HEK293T (cell line): ENCODE measurements around the gene TRIM36.

Source experiments
- CTCF ChIA-PET: fragments of 350-600 bp; formaldehyde crosslinking; extraction: SDS; loops from one replicate; lab custom pipeline; 2021; ENCODE audit warnings: antibody characterized with exemption, inconsistent platforms; lab: Yijun Ruan, JAX
- POLR2A ChIA-PET: fragments of 350-600 bp; formaldehyde crosslinking; extraction: SDS; loops from one replicate; lab custom pipeline; 2020; ENCODE audit warnings: antibody characterized with exemption, inconsistent platforms; lab: Yijun Ruan, JAX
- DNase-seq: peaks from one replicate; pipeline ENCODE4 v3.0.0; 2012; ENCODE audit warnings: mixed read lengths; ENCODE audit errors: extremely low spot score
- ARNT ChIP-seq: fragments of 450-650 bp; IDR thresholded peaks from 2 replicates; pipeline ENCODE4 v1.6.1; 2017; ENCODE audit warnings: mild to moderate bottlenecking
- BHLHE40 ChIP-seq: fragments of 450-650 bp; IDR thresholded peaks from 2 replicates; pipeline ENCODE4 v1.6.1; 2016; ENCODE audit warnings: mild to moderate bottlenecking, moderate library complexity, borderline replicate concordance
- CTBP1 ChIP-seq: fragments of 450-650 bp; IDR thresholded peaks from 2 replicates; pipeline ENCODE4 v1.6.1; 2016; ENCODE audit warnings: borderline replicate concordance
- ELF4 ChIP-seq: fragments of 450-650 bp; IDR thresholded peaks from 2 replicates; pipeline ENCODE4 v1.6.1; 2017; ENCODE audit warnings: antibody characterized with exemption
- FOXA1 ChIP-seq: fragments of 450-650 bp; IDR thresholded peaks from 2 replicates; pipeline ENCODE4 v1.6.1; 2016; ENCODE audit warnings: mild to moderate bottlenecking
- FOXK2 ChIP-seq: fragments of 450-650 bp; IDR thresholded peaks from 2 replicates; pipeline ENCODE4 v1.6.1; 2016; ENCODE audit warnings: mild to moderate bottlenecking
- FOXM1 ChIP-seq: fragments of 450-650 bp; IDR thresholded peaks from 2 replicates; pipeline ENCODE4 v1.6.1; 2017; ENCODE audit warnings: mild to moderate bottlenecking, borderline replicate concordance
- HDGF ChIP-seq: fragments of 450-650 bp; IDR thresholded peaks from 2 replicates; pipeline ENCODE4 v1.6.1; 2017; ENCODE audit warnings: antibody characterized with exemption, borderline replicate concordance
- L3MBTL2 ChIP-seq: fragments of 450-650 bp; conservative IDR thresholded peaks from 2 replicates; pipeline ENCODE4 v1.6.1; 2016; ENCODE audit warnings: mild to moderate bottlenecking
- LEF1 ChIP-seq: fragments of 450-650 bp; IDR thresholded peaks from 2 replicates; pipeline ENCODE4 v1.6.1; 2017; ENCODE audit warnings: mild to moderate bottlenecking, borderline replicate concordance
- NFRKB ChIP-seq: fragments of 450-650 bp; IDR thresholded peaks from 2 replicates; pipeline ENCODE4 v1.6.1; 2016; ENCODE audit warnings: mild to moderate bottlenecking, moderate library complexity
- SP1 ChIP-seq: fragments of 450-650 bp; IDR thresholded peaks from 2 replicates; pipeline ENCODE4 v1.6.1; 2017
- SUZ12 ChIP-seq: fragments of 450-650 bp; IDR thresholded peaks from 2 replicates; pipeline ENCODE4 v1.6.1; 2016; ENCODE audit warnings: mild to moderate bottlenecking
- TARDBP ChIP-seq: fragments of 450-650 bp; IDR thresholded peaks from 2 replicates; pipeline ENCODE4 v1.6.1; 2016
- ZNF384 ChIP-seq: fragments of 450-650 bp; IDR thresholded peaks from 2 replicates; pipeline ENCODE4 v1.6.1; 2016
- TF ChIP-seq, protein P1 (sequence below): fragments of 450-650 bp; IDR thresholded peaks from 2 replicates; pipeline ENCODE4 v1.6.1; 2016

Gene TRIM36

DNA sequence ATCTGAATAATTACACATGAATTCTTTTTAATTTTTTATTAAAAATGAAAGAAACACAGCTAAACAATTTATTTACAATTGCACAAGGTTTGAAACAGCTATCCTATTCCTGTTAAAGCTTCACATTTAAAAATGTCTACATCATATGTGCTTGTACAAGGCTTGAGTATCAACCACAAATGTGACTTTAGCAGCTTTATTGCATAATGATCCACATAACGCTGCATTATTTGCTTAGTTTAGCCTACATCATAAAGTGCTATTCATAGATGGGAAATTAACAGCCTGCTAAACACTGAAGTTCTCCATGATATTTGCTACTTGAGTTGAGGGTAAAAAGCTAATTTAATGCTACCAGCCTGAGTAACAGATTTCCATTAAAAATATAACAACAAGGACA, 45.0 kb downstream of the TRIM36 start:
- TF ChIP-seq SP1 = no peak
- TF ChIP-seq TARDBP = no peak
- TF ChIP-seq L3MBTL2 = no peak
- no peak for TF ChIP-seq BHLHE40
- no peak for TF ChIP-seq ELF4
- DNase-seq = no peak
- CTCF ChIA-PET = no interaction called here
- POLR2A ChIA-PET = no interaction called here

DNA sequence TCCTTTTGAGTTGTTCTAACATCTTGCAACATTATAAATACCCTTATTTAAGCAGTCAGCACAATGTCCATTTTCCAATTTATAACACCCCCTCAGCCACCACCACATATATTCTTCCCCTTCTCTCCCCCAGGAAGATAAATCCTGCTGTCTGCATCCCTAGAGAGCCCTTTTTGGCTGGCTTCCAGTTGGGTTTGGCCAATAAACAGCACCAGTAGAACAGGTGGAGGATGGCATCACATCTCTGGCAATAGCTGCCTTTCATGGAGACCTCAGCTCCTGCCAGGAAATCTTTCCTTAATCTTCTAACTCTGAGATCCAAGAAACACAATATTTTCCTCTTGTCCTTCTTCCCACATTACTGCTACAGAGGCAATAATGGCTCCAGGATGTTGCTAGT, 53.7 kb downstream of the TRIM36 start:
- no peak for TF ChIP-seq FOXA1
- no peak for TF ChIP-seq ZNF384
- no peak for TF ChIP-seq HDGF
- TF ChIP-seq LEF1 = no peak
- TF ChIP-seq L3MBTL2 = no peak
- ChIA-PET POLR2A (no interaction called here), CTCF (no interaction called here)
- DNase-seq = no peak

DNA sequence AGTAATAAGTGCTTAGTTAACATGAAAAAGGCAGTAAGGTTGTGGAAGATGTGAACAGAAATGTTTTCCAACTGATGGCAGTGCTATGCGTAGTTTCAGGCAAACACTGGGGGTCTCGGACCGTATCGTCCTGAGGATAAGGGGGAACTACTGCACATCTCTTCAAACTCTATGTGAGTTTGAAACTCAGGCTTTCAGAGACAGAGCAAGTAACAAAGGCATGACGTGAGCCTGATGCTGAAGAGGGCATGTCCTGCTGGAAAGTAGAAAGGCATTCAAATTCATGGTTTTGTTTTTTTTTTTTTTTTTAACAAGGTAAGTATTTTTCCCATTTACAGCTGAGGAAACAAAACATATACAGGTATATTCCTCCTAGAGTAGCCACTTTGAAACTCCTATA, 59.9 kb downstream of the TRIM36 start:
- ChIA-PET POLR2A (no interaction called here), CTCF (no interaction called here)
- no peak for DNase-seq
- TF ChIP-seq HDGF (no peak), BHLHE40 (no peak), TARDBP (no peak), CTBP1 (no peak), ZNF384 (no peak), SUZ12 (no peak), FOXA1 (no peak), NFRKB (no peak), FOXM1 (no peak), LEF1 (no peak), ARNT (no peak), L3MBTL2 (no peak), ELF4 (no peak), SP1 (no peak)
- TF ChIP-seq, protein P1, sequence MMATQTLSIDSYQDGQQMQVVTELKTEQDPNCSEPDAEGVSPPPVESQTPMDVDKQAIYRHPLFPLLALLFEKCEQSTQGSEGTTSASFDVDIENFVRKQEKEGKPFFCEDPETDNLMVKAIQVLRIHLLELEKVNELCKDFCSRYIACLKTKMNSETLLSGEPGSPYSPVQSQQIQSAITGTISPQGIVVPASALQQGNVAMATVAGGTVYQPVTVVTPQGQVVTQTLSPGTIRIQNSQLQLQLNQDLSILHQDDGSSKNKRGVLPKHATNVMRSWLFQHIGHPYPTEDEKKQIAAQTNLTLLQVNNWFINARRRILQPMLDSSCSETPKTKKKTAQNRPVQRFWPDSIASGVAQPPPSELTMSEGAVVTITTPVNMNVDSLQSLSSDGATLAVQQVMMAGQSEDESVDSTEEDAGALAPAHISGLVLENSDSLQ = no peak

DNA sequence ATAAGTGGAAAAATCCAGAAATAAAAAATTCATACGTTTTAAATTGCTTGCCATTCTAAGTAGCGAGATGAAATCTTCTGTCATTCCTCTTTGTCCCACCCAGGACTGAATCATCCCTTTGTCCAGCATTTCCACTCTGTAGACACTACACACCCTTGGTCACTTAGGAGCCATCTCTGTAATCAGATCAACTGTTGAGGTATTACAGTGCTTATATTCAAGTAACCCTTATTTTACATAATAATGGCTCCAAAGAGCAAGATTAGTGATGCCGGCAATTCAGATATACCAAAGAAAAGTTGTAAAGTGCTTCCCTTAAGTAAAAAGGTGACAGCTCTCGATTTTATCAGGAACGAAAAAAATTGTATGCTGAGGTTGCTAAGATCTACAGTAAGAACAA, 60.4 kb downstream of the TRIM36 start:
- ChIA-PET POLR2A (no interaction called here), CTCF (interaction anchor here (0.6 kb wide), 1 partner anchor 17 kb away, joined by 5 read pairs; no protein-coding TSS in a partner anchor)

DNA sequence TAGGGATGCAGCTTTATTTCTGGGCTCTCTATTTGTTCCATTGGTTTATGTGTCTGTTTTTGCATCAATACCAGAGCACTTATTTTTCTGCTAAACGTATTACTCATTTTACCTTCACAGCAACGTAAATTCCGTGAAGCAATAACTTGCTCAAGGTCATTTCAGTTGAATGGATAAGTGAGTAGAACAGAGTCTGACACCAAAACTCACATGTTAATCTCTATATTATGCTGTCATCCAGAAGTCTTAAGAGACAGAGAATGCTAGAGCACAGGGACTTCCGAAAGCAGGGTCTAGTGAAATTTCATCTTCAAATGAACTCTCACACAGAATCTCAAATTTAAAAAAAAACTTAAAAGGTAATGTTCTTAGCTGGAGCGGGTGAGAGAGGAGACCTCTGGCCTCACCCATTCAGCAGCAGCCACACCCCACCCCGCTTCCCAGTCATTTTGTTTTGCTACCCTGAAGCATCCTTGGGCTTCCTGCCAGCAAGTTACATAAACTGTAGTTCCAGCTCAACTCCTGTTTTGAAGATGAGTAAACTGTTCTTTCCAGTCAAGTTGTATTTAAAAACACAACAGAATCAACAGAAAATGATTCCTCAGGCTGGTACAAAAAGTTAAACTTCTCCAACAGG, 69.3 kb downstream of the TRIM36 start:
- TF ChIP-seq NFRKB = no peak
- no peak for TF ChIP-seq FOXK2
- TF ChIP-seq ELF4 = no peak
- no peak for TF ChIP-seq LEF1
- no peak for TF ChIP-seq SP1
- TF ChIP-seq BHLHE40 = no peak
- no peak for TF ChIP-seq L3MBTL2
- TF ChIP-seq ARNT = no peak
- no peak for TF ChIP-seq ZNF384
- no peak for TF ChIP-seq SUZ12
- TF ChIP-seq, protein P1 = no peak
- TF ChIP-seq FOXA1 = no peak
- no peak for TF ChIP-seq HDGF
- no peak for TF ChIP-seq FOXM1
- no peak for TF ChIP-seq TARDBP
- TF ChIP-seq CTBP1 = no peak
- ChIA-PET CTCF (interaction anchor here (0.7 kb wide), 1 partner anchor 141 kb away, joined by 3 read pairs; no protein-coding TSS in a partner anchor), POLR2A (interaction anchor here (1.1 kb wide), 1 partner anchor 69 kb away, joined by 5 read pairs; the partner anchor contains the start of gene TRIM36)
- no peak for DNase-seq

More for the DNA sequence above, 60.4 kb downstream of the TRIM36 start:
- DNase-seq = no peak
- TF ChIP-seq FOXA1 (no peak), CTBP1 (no peak), NFRKB (no peak), ZNF384 (no peak), LEF1 (no peak), SUZ12 (no peak), HDGF (no peak), TARDBP (no peak), FOXM1 (no peak), ELF4 (no peak), FOXK2 (no peak), L3MBTL2 (no peak), BHLHE40 (no peak), SP1 (no peak), ARNT (no peak)
- TF ChIP-seq, protein P1 = no peak

DNA sequence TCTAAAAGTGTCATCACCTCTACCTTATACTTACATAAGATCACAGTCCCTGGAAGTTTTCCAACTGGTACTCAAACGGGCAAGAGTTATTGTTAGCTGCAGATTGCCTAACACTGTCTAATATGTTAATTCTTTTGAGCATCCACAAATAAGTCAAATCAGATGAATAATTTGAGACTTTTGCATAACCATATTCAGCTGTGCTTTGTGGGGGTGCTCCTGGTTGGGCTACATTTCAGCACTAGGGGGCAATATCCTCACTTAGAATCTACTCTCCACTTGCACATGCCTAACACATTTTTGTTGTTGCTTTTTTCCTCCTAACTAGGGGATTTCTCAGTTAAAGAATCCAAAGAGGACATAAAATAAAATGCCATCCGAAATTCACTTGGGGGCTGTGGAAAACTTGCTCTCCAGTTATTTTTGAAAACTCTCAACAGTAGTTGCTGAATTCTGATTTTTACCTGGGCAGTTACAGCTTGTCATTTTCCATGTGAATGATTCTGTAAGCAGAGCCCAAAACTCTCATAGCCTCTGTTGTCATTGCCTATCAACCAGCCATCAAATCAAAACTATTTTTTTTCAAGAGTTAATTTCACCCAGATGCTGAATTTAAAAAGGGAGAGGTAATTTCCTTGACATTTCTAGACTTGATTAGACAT, 71.5 kb downstream of the TRIM36 start:
- ChIA-PET CTCF (interaction anchor here (0.7 to 2.2 kb wide), 9 partner anchors 9 to 476 kb away, joined by 3 to 8 read pairs (median 5); no protein-coding TSS in a partner anchor), POLR2A (no interaction called here)
- DNase-seq = peak; percentile 57
- TF ChIP-seq, protein P1 = no peak
- TF ChIP-seq SUZ12 = no peak
